Smooth muscle cell (in vitro differentiated cells): ENCODE results near the gene SCNN1G. TPM values are rescaled to one million over a fixed set of nuclear protein-coding genes. Genes with fewer than 3 reads are reported as not detected.

Source experiments
- DNase-seq: peaks from one replicate; lab custom pipeline; 2025; ENCODE audit not compliant: unreplicated experiment; lab: John Stamatoyannopoulos, UW
- H2AFZ ChIP-seq: fragments of 200-600 bp; sonication (generic); 2 replicates; pipeline ENCODE4 v1.6.0; 2016; ENCODE audit warnings: antibody characterized with exemption, low read depth, mild to moderate bottlenecking
- H3F3A ChIP-seq: fragments of 200-600 bp; sonication (generic); 2 replicates; pipeline ENCODE4 v1.6.0; 2017; ENCODE audit warnings: antibody characterized with exemption, low read depth
- H3K27ac ChIP-seq: fragments of 200-600 bp; sonication (generic); 2 replicates; pipeline ENCODE4 v1.5.1; 2016; ENCODE audit warnings: low read depth, mild to moderate bottlenecking
- H3K27me3 ChIP-seq: fragments of 200-600 bp; sonication (generic); 2 replicates; pipeline ENCODE4 v1.6.1; 2016; ENCODE audit warnings: low read depth, mild to moderate bottlenecking
- H3K36me3 ChIP-seq: fragments of 200-600 bp; sonication (generic); 2 replicates; pipeline ENCODE4 v1.5.1; 2016; ENCODE audit warnings: low read depth
- H3K4me1 ChIP-seq: fragments of 200-600 bp; sonication (generic); 2 replicates; pipeline ENCODE4 v1.5.1; 2016; ENCODE audit warnings: low read depth
- H3K4me2 ChIP-seq: fragments of 200-600 bp; sonication (generic); 2 replicates; pipeline ENCODE4 v1.6.0; 2016; ENCODE audit warnings: mild to moderate bottlenecking
- H3K4me3 ChIP-seq: fragments of 200-600 bp; sonication (generic); 2 replicates; pipeline ENCODE4 v1.5.1; 2016; ENCODE audit warnings: mild to moderate bottlenecking
- H3K79me2 ChIP-seq: fragments of 200-600 bp; sonication (generic); 2 replicates; pipeline ENCODE4 v1.6.0; 2016; ENCODE audit warnings: low read depth, mild to moderate bottlenecking
- H3K9ac ChIP-seq: fragments of 200-600 bp; sonication (generic); 2 replicates; pipeline ENCODE4 v1.6.0; 2016; ENCODE audit warnings: low read depth
- H3K9me3 ChIP-seq: fragments of 200-600 bp; sonication (generic); replicated peaks from 2 replicates; pipeline ENCODE4 v1.5.1; 2016; ENCODE audit warnings: low read depth
- H4K20me1 ChIP-seq: fragments of 200-600 bp; sonication (generic); 2 replicates; pipeline ENCODE4 v1.6.0; 2016; ENCODE audit warnings: low read depth
- CTCF ChIP-seq: fragments of 200-600 bp; sonication (generic); IDR thresholded peaks from 2 replicates; pipeline ENCODE4 v1.5.1; 2017; ENCODE audit warnings: borderline replicate concordance, mild to moderate bottlenecking, antibody characterized with exemption; ENCODE audit not compliant: insufficient read depth, poor library complexity, severe bottlenecking
- WGBS: methylation state at CpG from one replicate; pipeline ENCODE4 v1.1.7; 2016; ENCODE audit warnings: low lambda C conversion rate; 5-methylcytosine and 5-hydroxymethylcytosine counted together
- polyA plus RNA-seq: library from polyadenylated mRNA; unstranded; fragments of >200 nt; fragmentation: Nextera tagmentation; extraction: Ambion mirVana; gene quantifications from 2 replicates; pipeline ENCODE4 v1.2.1, GENCODE V29; 2016
- total RNA-seq: library from RNA; depleted of rRNA; stranded (reverse); fragments of >200 nt; gene quantifications from 2 replicates; pipeline ENCODE4 v1.2.3, GENCODE V29; 2014

Gene SCNN1G
- total and polyA plus RNA-seq, 2 experiments from 2014 or later: not detected

DNA sequence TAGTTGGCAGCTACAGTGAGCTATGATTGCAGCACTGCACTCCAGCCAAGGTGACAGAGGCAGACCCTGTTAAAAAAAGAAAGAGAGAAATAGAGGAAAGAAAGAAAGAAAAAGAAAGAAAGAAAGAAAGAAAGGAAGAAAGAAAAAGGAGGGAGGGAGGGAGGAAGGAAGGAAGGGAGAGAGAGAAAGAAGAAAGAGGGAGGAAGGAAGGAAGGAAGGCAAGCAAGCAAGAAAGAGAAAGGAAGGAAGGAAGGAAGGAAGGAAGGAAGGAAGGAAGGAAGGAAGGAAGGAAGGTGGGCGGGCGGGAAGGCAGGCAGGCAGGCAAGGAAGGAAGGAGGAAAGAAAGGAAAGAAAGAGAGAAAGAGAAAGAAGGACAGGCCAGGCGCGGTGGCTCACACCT, 1.0 kb upstream of the SCNN1G start:
- H3K9me3 ChIP-seq: no peaks in the 10 kb centered on the region
- H3K4me1 ChIP-seq: peaks cover 4% of the 10 kb centered on the region
- H3F3A ChIP-seq: no peaks in the 10 kb centered on the region
- H3K9ac ChIP-seq: no peak overlapping the region
- no peak for TF ChIP-seq CTCF
- no peak overlapping the region for H3K4me3 ChIP-seq
- 95% methylated on average over 2 of the region's 4 CpGs for WGBS
- no peak for DNase-seq
- H3K27me3 ChIP-seq: peaks cover 62% of the 10 kb centered on the region
- H4K20me1 ChIP-seq: no peaks in the 10 kb centered on the region
- no peak overlapping the region for H3K4me2 ChIP-seq
- H3K36me3 ChIP-seq: no peaks in the 10 kb centered on the region
- H3K27ac ChIP-seq: no peak overlapping the region
- no peak overlapping the region for H2AFZ ChIP-seq
- no peaks in the 10 kb centered on the region for H3K79me2 ChIP-seq

- Histone ChIP-seq H3K79me2 (no peaks in the 10 kb centered on the region), H3F3A (no peaks in the 10 kb centered on the region), H2AFZ (no peak overlapping the region), H3K4me3 (peak overlapping the region; percentile 21), H4K20me1 (no peaks in the 10 kb centered on the region), H3K9me3 (no peaks in the 10 kb centered on the region), H3K9ac (no peak overlapping the region), H3K36me3 (no peaks in the 10 kb centered on the region), H3K27me3 (peaks cover 67% of the 10 kb centered on the region), H3K4me2 (peak overlapping the region; percentile 71), H3K27ac (no peak overlapping the region), H3K4me1 (peaks cover 4% of the 10 kb centered on the region)
- TF ChIP-seq CTCF: peak; percentile 70
- DNase-seq: no peak
- 18% methylated on average over 11 of the region's 33 CpGs for whole genome bisulfite sequencing
Observed at GRCh38 chr16:23182206-23182678, 303 bp upstream of the SCNN1G start.

DNA sequence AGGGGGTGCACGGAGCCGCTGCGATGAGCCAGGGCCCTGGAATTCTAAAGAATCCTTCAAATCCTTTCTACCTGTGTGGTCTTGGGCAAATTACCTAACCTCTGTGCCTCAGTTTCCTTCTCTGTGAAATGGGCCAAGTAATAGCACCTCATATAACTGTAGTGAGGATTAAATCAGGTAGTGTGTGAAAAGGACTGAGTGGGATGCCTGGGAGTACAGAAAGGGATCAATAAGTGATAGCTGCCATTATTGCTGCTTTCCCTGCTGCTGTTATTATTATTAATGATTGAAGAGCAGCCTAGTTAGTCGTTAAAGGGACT, 958 bp downstream of the SCNN1G start:
- peaks cover 4% of the 10 kb centered on the region for H3K4me1 ChIP-seq
- no peaks in the 10 kb centered on the region for H3K36me3 ChIP-seq
- 38% methylated on average over 4 of the region's 4 CpGs for WGBS
- no peak overlapping the region for H3K4me3 ChIP-seq
- no peaks in the 10 kb centered on the region for H3F3A ChIP-seq
- no peak for DNase-seq
- H2AFZ ChIP-seq: no peak overlapping the region
- H3K9me3 ChIP-seq: no peaks in the 10 kb centered on the region
- no peak overlapping the region for H3K9ac ChIP-seq
- H3K4me2 ChIP-seq: no peak overlapping the region
- TF ChIP-seq CTCF: no peak
- peaks cover 78% of the 10 kb centered on the region for H3K27me3 ChIP-seq
- no peak overlapping the region for H3K27ac ChIP-seq
- no peaks in the 10 kb centered on the region for H4K20me1 ChIP-seq
- no peaks in the 10 kb centered on the region for H3K79me2 ChIP-seq

- Histone ChIP-seq H3K4me3 (no peak overlapping the region), H3K27ac (no peak overlapping the region), H3F3A (no peaks in the 10 kb centered on the region), H3K79me2 (no peaks in the 10 kb centered on the region), H4K20me1 (no peaks in the 10 kb centered on the region), H3K27me3 (peaks cover 76% of the 10 kb centered on the region), H3K4me1 (peaks cover 4% of the 10 kb centered on the region), H3K9me3 (no peaks in the 10 kb centered on the region), H3K9ac (no peak overlapping the region), H3K36me3 (no peaks in the 10 kb centered on the region), H3K4me2 (no peak overlapping the region), H2AFZ (no peak overlapping the region)
- no peak for TF ChIP-seq CTCF
- DNase-seq: no peak
- WGBS: 77% methylated on average over 11 of the region's 11 CpGs
Observed at GRCh38 chr16:23185656-23186055, 3.1 kb downstream of the SCNN1G start.
